Gastrocnemius medialis (tissue), 4 donors: ENCODE results near the gene CLDN22.

ENCODE experiments used
- POLR2A ChIP-seq, 2 donors: fragments of 450-650 bp; IDR thresholded peaks; one replicate each; pipeline ENCODE4 v1.6.1; 2017; ENCODE audit warnings: antibody characterized with exemption in 2 of 2, mild to moderate bottlenecking in 2 of 2, moderate library complexity in 2 of 2
- TF ChIP-seq, protein P1 (sequence below), 5 experiments: fragments of 450-650 bp in 3 of 5; fragments of 200-600 bp in 2 of 5; sonication (generic) in 2 of 5; IDR thresholded peaks in 4 of 5; conservative IDR thresholded peaks in 1 of 5; 1 replicate in 4 of 5; 2 replicates in 1 of 5; pipeline ENCODE4 v1.5.1; 2016 to 2019; ENCODE audit warnings: antibody characterized with exemption in 5 of 5, mild to moderate bottlenecking in 3 of 5, moderate library complexity in 3 of 5

DNA sequence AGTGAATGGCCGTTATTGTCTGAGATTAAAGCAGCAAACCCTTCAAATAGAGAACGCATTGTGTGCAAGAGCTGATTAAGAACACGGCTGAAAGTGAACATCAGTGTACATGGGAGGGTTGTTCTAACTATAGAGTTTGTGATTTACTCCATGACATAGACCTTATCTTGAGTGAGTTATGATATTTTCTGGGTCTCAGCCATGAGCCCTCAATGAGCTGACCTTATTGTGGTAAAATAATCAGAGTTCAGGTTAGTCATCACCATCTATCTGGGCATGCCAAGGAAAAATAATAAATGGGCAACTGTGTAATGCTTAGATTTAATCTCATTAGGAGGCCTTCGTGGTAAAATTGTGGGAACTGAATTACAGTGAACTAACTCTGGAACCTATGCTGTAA, 35.3 kb upstream of the CLDN22 start:
- TF ChIP-seq, protein P1, sequence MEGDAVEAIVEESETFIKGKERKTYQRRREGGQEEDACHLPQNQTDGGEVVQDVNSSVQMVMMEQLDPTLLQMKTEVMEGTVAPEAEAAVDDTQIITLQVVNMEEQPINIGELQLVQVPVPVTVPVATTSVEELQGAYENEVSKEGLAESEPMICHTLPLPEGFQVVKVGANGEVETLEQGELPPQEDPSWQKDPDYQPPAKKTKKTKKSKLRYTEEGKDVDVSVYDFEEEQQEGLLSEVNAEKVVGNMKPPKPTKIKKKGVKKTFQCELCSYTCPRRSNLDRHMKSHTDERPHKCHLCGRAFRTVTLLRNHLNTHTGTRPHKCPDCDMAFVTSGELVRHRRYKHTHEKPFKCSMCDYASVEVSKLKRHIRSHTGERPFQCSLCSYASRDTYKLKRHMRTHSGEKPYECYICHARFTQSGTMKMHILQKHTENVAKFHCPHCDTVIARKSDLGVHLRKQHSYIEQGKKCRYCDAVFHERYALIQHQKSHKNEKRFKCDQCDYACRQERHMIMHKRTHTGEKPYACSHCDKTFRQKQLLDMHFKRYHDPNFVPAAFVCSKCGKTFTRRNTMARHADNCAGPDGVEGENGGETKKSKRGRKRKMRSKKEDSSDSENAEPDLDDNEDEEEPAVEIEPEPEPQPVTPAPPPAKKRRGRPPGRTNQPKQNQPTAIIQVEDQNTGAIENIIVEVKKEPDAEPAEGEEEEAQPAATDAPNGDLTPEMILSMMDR (IDR thresholded peaks at IDR 0.05 in 4 of 5, conservative IDR thresholded peaks at IDR 0.05 in 1 of 5) = no peak
- no peak for TF ChIP-seq POLR2A (IDR thresholded peaks at IDR 0.05)
